Measurements from ENCODE around the gene POF1B. TPM values are rescaled to one million over a fixed set of nuclear protein-coding genes. Genes with fewer than 3 reads are reported as not detected.
"Not testable (repeated sequence)": the region's sequence is repeated elsewhere in the genome, so short reads cannot be mapped to it uniquely, and the experiment has no call there.

The POF1B gene
- total RNA-seq, 3 donors from 2014 or later, result 46.1 to 142 (median 141) TPM

- H3K4me1 ChIP-seq (ENCODE audit: low read depth), result no peaks in the 10 kb centered on the region
- no peaks in the 10 kb centered on the region for H3K36me3 ChIP-seq (ENCODE audit: low read depth)
- DNase-seq, result no peak
- ATAC-seq, result no peak
- TF ChIP-seq CTCF (IDR thresholded peaks at IDR 0.05), result no peak
- H3K9me3 ChIP-seq, result no peaks in the 10 kb centered on the region
- H3K4me3 ChIP-seq, result no peak overlapping the region
- intact Hi-C loops (cut with DNase I, micrococcal nuclease), result no loop called here
Measured at GRCh38 chrX:85288992-85289723, 90.3 kb downstream of the POF1B start.

DNA sequence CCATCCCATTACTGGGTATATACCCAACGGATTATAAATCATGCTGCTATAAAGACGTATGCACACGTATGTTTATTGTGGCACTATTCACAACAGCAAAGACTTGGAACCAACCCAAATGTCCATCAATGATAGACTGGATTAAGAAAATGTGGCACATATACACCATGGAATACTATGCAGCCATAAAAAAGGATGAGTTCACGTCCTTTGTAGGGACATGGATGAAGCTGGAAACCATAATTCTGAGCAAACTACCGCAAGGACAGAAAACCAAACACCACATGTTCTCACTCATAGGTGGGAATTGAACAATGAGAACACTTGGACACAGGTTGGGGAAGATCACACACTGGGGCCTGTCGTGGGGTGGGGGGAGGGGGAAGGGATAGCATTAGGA lies 94.2 kb downstream of the POF1B start:
- DNase-seq; ATAC-seq; H3K36me3 ChIP-seq (ENCODE audit: low read depth); intact Hi-C loops (cut with DNase I, micrococcal nuclease); H3K9me3 ChIP-seq; H3K4me1 ChIP-seq (ENCODE audit: low read depth); H3K4me3 ChIP-seq: not testable (repeated sequence)

DNA sequence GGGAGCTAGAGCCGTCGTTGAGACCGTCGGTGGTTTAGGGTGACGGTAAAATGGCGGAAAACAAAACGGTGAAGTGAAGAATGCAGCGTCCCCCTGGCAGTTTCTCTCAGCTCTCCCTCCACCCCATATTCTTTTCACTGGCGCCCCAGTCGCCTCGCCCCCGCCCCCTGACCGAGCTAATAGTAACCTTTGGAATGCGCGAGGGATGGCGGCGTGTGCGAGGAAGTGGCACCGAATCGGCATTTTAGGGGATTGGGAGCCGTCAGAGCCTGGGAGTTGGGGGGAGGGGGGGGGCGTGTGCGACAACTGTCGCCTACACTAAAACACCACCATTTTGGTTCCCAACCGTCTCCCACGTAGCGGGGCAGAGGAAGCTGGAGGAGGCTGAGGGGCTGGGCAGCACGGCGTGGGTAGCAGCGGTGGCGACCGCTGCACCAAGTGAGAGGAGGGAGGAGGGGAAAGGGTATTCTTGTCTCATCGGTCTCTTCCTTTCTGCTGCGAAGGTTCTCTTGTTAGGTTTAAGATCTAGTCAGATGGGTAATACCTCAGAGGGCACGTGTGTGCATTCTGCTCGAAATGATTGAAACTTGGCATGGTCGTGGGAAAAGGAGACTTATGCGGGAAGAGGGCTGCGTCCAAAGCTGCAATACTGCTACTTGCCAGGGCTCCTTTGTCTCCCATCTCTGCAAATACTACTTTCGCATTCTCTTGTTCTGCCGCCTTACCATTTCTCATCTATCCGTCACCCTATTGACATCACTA lies 134.8 kb downstream of the POF1B start:
- ATAC-seq, result peak; percentile 56
- peak; percentile 4 to 31 (median 27) for DNase-seq
- no peaks in the 10 kb centered on the region for H3K9me3 ChIP-seq
- no peak for TF ChIP-seq CTCF (IDR thresholded peaks at IDR 0.05)
- H3K36me3 ChIP-seq (ENCODE audit: low read depth), result no peaks in the 10 kb centered on the region
- peak overlapping the region; percentile 14 for H3K4me3 ChIP-seq
- intact Hi-C loops (cut with DNase I, micrococcal nuclease), result no loop called here
- no peaks in the 10 kb centered on the region for H3K4me1 ChIP-seq (ENCODE audit: low read depth)

DNA sequence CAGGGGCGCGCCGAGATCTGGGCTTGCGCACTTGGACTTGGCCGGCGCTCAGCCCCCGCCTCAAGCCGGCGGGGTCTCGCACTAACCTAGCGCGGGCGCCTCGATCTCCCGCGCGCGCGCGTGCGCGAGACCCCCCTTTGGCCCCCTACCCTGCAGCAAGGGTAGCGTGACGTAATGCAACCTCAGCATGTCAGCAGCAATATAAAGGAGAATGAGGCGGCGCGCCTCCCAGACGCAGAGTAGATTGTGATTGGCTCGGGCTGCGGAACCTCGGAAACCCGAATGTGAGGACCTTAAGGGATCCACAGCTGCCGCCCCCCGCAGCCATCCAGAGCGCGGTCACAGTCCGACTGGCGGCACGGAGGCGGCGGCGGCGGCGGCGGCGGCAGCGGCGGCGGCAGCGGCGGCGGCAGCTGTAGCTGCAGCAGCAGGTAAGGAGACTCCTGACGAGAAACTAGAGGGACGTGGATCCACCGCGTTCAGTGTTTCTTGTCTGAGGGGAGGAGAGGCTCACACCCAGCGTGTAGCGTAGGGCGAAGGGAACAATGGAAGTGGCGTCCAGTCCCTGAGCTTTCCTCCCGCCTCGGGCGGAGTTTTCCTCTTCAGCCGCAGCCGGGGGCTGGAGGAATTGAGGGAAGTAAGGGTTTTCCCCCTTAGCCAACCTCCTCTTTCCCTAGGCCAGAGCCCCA lies 135.6 kb downstream of the POF1B start, which contains the start of the genes SATL1 and ZNF711:
Gene SATL1, minus strand, starts transcription at position 19 of the 689 bp plus-strand sequence. CDS start 134,811 bp downstream, outside the sequence.
Gene ZNF711, plus strand, starts transcription at position 231 of the 689 bp plus-strand sequence. CDS start 3,582 bp downstream, outside the sequence.
- H3K36me3 ChIP-seq (ENCODE audit: low read depth), result no peaks in the 10 kb centered on the region
- intact Hi-C loops (cut with DNase I, micrococcal nuclease), result no loop called here
- H3K9me3 ChIP-seq, result no peaks in the 10 kb centered on the region
- no peak for TF ChIP-seq CTCF (IDR thresholded peaks at IDR 0.05)
- DNase-seq (peak; percentile 47 to 53 (median 52)), ATAC-seq (peak; percentile 85)
- H3K4me3 ChIP-seq, result peak within 1 kb of the TSS; percentile 14
- H3K4me1 ChIP-seq (ENCODE audit: low read depth), result no peaks in the 10 kb centered on the region

GRCh38 chrX:85243155-85243554 lies 136.3 kb downstream of the POF1B start:
- Histone ChIP-seq H3K4me1 (ENCODE audit: low read depth) (no peaks in the 10 kb centered on the region), H3K4me3 (no peak overlapping the region)
- no peak for TF ChIP-seq CTCF (IDR thresholded peaks at IDR 0.05)

More at GRCh38 chrX:85243155-85243554, 136.3 kb downstream of the POF1B start:
- ATAC-seq, result no peak
- no peak for DNase-seq
- H3K36me3 ChIP-seq (ENCODE audit: low read depth), result no peaks in the 10 kb centered on the region
- intact Hi-C loops (cut with DNase I, micrococcal nuclease), result no loop called here
- H3K9me3 ChIP-seq, result no peaks in the 10 kb centered on the region

Other genes with a start within 250 kb of the POF1B start
- under 1 TPM in 1 of 3 donors, not detected in 2; 0.19 TPM for gene SATL1, start 135.9 kb downstream of the POF1B start, total RNA-seq
- 1 to 10 TPM; 1.2 to 2.1 (median 1.3) TPM for gene ZNF711, start 135.7 kb downstream of the POF1B start, total RNA-seq

All from mucosa of descending colon (tissue), 3 donors.